Mucosa of descending colon (tissue), 3 donors: ENCODE results near the gene HYAL4. TPM values are rescaled to one million over a fixed set of nuclear protein-coding genes. Genes with fewer than 3 reads are reported as not detected.

Experiments
- total RNA-seq, 3 donors: library from RNA; stranded (reverse); fragmentation: NEBNext Ultra II Directional in 2 of 3; extraction: Animal tissue kit (Norgen Biotek cat#: 25700) in 2 of 3; gene quantifications; one replicate each; pipeline versions ENCODE4 v1.2.1 to v1.2.4, GENCODE V29; 2021 to 2023
- donor health status: DM: no; HTN: no; CAD: no; lungs with moderate emphysema.
- donor health status: DM: no; HTN: no; CAD: no.
- donor health status: DM: no; HTN: yes; CAD: no.

HYAL4 gene
- total RNA-seq, 3 donors from 2014 or later, result not detected

Other genes starting within 250 kb of the HYAL4 start
- gene ASB15, start 243.3 kb upstream of the HYAL4 start, total RNA-seq, result not detected
- under 1 TPM in 1 of 3 donors, not detected in 2; 0.63 TPM for gene LMOD2, start 189.3 kb upstream of the HYAL4 start, total RNA-seq
- gene WASL, start 96.2 kb upstream of the HYAL4 start, total RNA-seq, result 100 to 1,000 TPM in 1 of 3 donors, 10 to 100 TPM in 2; 72.4 to 117 (median 90.1) TPM
- not detected for gene SPAM1, start 80.1 kb downstream of the HYAL4 start, total RNA-seq
- gene TMEM229A, start 187.9 kb downstream of the HYAL4 start, total RNA-seq, result under 1 TPM in 2 of 3 donors, not detected in 1; 0.14 to 0.32 TPM